Measurements from ENCODE around the gene PIAS1. TPM values are rescaled to one million over a fixed set of nuclear protein-coding genes. Genes with fewer than 3 reads are reported as not detected.

The PIAS1 gene
- total RNA-seq, 2 experiments from 2014 or later: 41.7 to 53.3 TPM

- Mint-ChIP-seq H3K36me3 (ENCODE audit: low read depth) (peaks cover 13% of the 10 kb centered on the region), H3K4me3 (no peak overlapping the region), H3K27ac (no peak overlapping the region), H3K4me1 (peaks cover 36% of the 10 kb centered on the region), H3K9me3 (no peaks in the 10 kb centered on the region), H3K27me3 (no peaks in the 10 kb centered on the region)
- POLR2A ChIA-PET: interaction anchor here (0.7 kb wide), 1 partner anchor 71 kb away, joined by 11 read pairs; no protein-coding TSS in a partner anchor
- CTCF ChIA-PET: no interaction called here
- DNase-seq: no peak
Observed at GRCh38 chr15:68059630-68060029, 5.5 kb downstream of the PIAS1 start.

GRCh38 chr15:68061171-68061570, 7.1 kb downstream of the PIAS1 start:
- H3K4me3 Mint-ChIP-seq: no peak overlapping the region
- no peaks in the 10 kb centered on the region for H3K9me3 Mint-ChIP-seq
- peaks cover 30% of the 10 kb centered on the region for H3K4me1 Mint-ChIP-seq
- H3K27me3 Mint-ChIP-seq: no peaks in the 10 kb centered on the region
- POLR2A ChIA-PET: no interaction called here
- no peak for DNase-seq
- CTCF ChIA-PET: interaction anchor here (1.2 kb wide), 1 partner anchor 24 kb away, joined by 3 read pairs; no protein-coding TSS in a partner anchor
- no peak overlapping the region for H3K27ac Mint-ChIP-seq
- H3K36me3 Mint-ChIP-seq (ENCODE audit: low read depth): peaks cover 15% of the 10 kb centered on the region

DNA sequence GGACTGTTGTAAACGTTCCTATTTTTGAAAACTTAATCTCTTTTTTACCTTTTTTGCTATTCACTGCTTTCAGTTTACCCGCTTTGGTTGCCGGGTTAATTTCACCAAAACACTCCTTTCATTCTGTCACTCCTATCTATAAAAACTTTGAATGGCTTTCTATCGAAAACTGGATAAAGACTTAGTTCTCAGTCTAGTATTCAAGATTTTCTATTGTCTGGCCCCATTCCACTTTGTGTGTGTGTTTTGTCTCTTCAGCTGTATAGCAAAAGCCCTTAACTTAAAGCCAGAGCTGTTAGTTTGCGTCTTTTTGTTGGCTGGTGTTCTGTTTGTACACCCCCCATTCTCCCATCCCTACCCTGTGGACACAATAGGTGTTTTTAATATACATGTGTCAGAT, 7.5 kb downstream of the PIAS1 start:
- DNase-seq: no peak
- no peak overlapping the region for H3K27ac Mint-ChIP-seq
- H3K4me3 Mint-ChIP-seq: no peak overlapping the region
- H3K9me3 Mint-ChIP-seq: no peaks in the 10 kb centered on the region
- peaks cover 15% of the 10 kb centered on the region for H3K36me3 Mint-ChIP-seq (ENCODE audit: low read depth)
- H3K4me1 Mint-ChIP-seq: peaks cover 28% of the 10 kb centered on the region
- no peaks in the 10 kb centered on the region for H3K27me3 Mint-ChIP-seq
- ChIA-PET CTCF (interaction anchor here (0.5 kb wide), 1 partner anchor 163 kb away, joined by 6 read pairs; no protein-coding TSS in a partner anchor), POLR2A (no interaction called here)

GRCh38 chr15:68062214-68062613, 8.1 kb downstream of the PIAS1 start:
- Mint-ChIP-seq H3K4me1 (peaks cover 21% of the 10 kb centered on the region), H3K27ac (no peak overlapping the region), H3K4me3 (no peak overlapping the region), H3K36me3 (ENCODE audit: low read depth) (peaks cover 21% of the 10 kb centered on the region), H3K9me3 (no peaks in the 10 kb centered on the region), H3K27me3 (no peaks in the 10 kb centered on the region)
- no peak for DNase-seq
- CTCF ChIA-PET: interaction anchor here (0.5 kb wide), 1 partner anchor 162 kb away, joined by 6 read pairs; no protein-coding TSS in a partner anchor
- POLR2A ChIA-PET: no interaction called here

DNA sequence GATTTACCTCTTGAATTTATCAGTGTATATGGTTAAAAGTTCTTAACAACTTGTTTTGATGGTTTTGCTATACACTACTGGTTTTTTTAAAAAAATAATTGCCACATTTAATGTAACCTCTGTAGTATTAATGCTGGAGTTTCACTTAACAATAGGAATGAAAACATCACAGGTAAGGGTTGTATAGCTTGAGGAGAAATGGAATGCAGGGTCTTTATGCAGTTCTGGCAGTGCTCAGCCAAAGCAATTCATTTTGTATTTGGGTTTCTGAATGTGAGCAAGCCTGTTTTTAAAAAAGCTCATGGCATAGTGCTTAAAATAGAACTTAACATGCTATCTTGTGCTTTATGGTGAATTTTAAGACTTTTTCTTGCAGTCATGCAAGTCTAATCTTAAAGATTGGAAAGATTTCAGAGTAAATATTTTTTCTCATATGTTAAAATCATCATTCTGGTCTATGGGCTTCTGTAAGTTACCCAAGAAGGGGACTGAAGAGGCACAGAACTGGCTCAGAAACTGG, 8.9 kb downstream of the PIAS1 start:
- ChIA-PET POLR2A (no interaction called here), CTCF (no interaction called here)
- no peak for DNase-seq
- Mint-ChIP-seq H3K36me3 (ENCODE audit: low read depth) (peaks cover 21% of the 10 kb centered on the region), H3K4me1 (peaks cover 17% of the 10 kb centered on the region), H3K27ac (no peak overlapping the region), H3K9me3 (no peaks in the 10 kb centered on the region), H3K4me3 (no peak overlapping the region), H3K27me3 (no peaks in the 10 kb centered on the region)

DNA sequence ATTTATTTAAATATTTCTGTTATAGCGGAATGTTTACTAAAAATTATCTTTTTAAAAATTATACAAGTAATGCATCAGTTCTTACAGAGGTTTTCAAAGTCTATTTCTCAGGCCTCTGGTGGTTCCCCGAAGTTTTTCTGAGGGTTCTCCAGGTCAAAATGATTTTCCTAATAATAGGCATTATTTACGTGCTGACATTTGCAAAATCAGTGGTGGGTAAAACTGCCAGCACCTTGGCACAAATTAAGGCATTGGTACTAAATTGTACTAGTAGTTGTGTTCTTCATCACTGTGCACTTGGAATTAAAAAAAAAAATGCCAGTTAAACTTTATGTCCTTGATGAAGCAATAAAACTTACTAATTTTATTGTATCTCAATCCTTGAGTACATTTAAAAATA, 9.5 kb downstream of the PIAS1 start:
- DNase-seq: no peak
- Mint-ChIP-seq H3K27me3 (no peaks in the 10 kb centered on the region), H3K36me3 (ENCODE audit: low read depth) (peaks cover 21% of the 10 kb centered on the region), H3K4me1 (peaks cover 17% of the 10 kb centered on the region), H3K9me3 (no peaks in the 10 kb centered on the region), H3K27ac (no peak overlapping the region), H3K4me3 (no peak overlapping the region)
- ChIA-PET POLR2A (no interaction called here), CTCF (no interaction called here)

GRCh38 chr15:68073576-68074288, 19.6 kb downstream of the PIAS1 start:
- peaks cover 22% of the 10 kb centered on the region for H3K4me1 Mint-ChIP-seq
- POLR2A ChIA-PET: no interaction called here

DNA sequence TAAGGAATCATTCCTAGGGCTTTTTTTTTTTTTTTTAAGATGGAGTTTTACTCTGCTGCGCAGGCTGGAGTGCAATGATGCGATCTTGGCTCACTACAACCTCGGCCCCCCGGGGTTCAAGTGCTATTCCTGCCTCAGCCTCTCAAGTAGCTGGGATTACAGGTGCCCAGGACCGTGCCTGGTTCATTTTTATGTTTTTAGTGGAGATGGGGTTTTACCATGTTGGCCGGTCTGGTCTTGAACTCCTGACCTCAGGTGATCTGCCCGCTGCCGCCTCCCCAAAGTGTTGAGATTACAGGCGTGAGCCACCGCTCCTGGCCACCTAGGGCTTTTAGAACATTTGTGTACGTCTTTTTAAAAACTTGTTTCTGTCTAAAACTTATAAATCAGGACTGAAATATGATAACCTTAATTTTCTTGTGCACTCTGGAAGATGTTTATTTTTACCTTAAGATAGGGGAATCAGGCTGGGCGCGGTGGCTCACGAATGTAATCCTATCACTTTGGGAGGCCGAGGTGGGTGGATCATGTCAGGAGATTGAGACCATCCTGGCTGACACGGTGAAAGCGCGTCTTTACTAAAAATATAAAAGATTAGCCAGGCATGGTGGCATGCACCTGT, 21.8 kb downstream of the PIAS1 start:
- no peak overlapping the region for H3K4me3 Mint-ChIP-seq
- ChIA-PET CTCF (no interaction called here), POLR2A (no interaction called here)
- H3K27ac Mint-ChIP-seq: no peak overlapping the region
- no peaks in the 10 kb centered on the region for H3K27me3 Mint-ChIP-seq
- DNase-seq: no peak
- H3K9me3 Mint-ChIP-seq: no peaks in the 10 kb centered on the region
- peaks cover 19% of the 10 kb centered on the region for H3K4me1 Mint-ChIP-seq
- peaks cover 3% of the 10 kb centered on the region for H3K36me3 Mint-ChIP-seq (ENCODE audit: low read depth)

More at GRCh38 chr15:68073576-68074288, 19.6 kb downstream of the PIAS1 start:
- no peaks in the 10 kb centered on the region for H3K27me3 Mint-ChIP-seq
- H3K36me3 Mint-ChIP-seq (ENCODE audit: low read depth): peaks cover 9% of the 10 kb centered on the region
- CTCF ChIA-PET: no interaction called here
- DNase-seq: no peak
- no peaks in the 10 kb centered on the region for H3K9me3 Mint-ChIP-seq
- no peak overlapping the region for H3K4me3 Mint-ChIP-seq
- H3K27ac Mint-ChIP-seq: no peak overlapping the region

DNA sequence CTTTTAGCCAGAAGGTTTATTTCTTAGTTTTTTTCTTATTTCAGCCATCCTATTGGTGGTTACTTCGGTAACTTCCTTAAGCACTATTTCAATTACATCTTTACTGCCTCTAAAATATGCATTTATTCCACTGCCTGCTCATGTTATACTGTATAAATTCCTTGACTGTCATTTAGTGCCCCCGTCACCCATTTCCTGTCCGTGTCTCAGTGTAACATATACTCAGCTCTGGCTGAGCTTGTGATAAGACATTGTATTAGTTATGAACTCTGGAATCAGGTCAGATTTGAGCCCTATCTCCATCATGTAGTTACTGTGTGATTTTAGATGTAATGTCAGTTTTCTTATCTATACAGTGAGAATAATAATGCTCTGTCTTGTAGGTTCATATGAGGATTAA, 24.2 kb downstream of the PIAS1 start:
- Mint-ChIP-seq H3K27me3 (no peaks in the 10 kb centered on the region), H3K4me1 (peaks cover 28% of the 10 kb centered on the region), H3K27ac (no peak overlapping the region), H3K36me3 (ENCODE audit: low read depth) (peaks cover 3% of the 10 kb centered on the region), H3K9me3 (no peaks in the 10 kb centered on the region), H3K4me3 (no peak overlapping the region)
- DNase-seq: no peak
- POLR2A ChIA-PET: no interaction called here
- CTCF ChIA-PET: no interaction called here

- POLR2A ChIA-PET: no interaction called here
- no peaks in the 10 kb centered on the region for H3K9me3 Mint-ChIP-seq
- H3K27ac Mint-ChIP-seq: no peak overlapping the region
- DNase-seq: no peak
- H3K27me3 Mint-ChIP-seq: no peaks in the 10 kb centered on the region
- H3K36me3 Mint-ChIP-seq (ENCODE audit: low read depth): peaks cover 3% of the 10 kb centered on the region
- CTCF ChIA-PET: no interaction called here
- H3K4me1 Mint-ChIP-seq: peaks cover 26% of the 10 kb centered on the region
- H3K4me3 Mint-ChIP-seq: no peak overlapping the region
Observed at GRCh38 chr15:68080334-68080733, 26.2 kb downstream of the PIAS1 start.

- DNase-seq: no peak
- Mint-ChIP-seq H3K4me3 (no peak overlapping the region), H3K36me3 (ENCODE audit: low read depth) (peaks cover 2% of the 10 kb centered on the region), H3K27ac (no peak overlapping the region), H3K9me3 (no peaks in the 10 kb centered on the region), H3K4me1 (peaks cover 26% of the 10 kb centered on the region), H3K27me3 (no peaks in the 10 kb centered on the region)
- ChIA-PET CTCF (no interaction called here), POLR2A (no interaction called here)
Observed at GRCh38 chr15:68080783-68081182, 26.7 kb downstream of the PIAS1 start.

DNA sequence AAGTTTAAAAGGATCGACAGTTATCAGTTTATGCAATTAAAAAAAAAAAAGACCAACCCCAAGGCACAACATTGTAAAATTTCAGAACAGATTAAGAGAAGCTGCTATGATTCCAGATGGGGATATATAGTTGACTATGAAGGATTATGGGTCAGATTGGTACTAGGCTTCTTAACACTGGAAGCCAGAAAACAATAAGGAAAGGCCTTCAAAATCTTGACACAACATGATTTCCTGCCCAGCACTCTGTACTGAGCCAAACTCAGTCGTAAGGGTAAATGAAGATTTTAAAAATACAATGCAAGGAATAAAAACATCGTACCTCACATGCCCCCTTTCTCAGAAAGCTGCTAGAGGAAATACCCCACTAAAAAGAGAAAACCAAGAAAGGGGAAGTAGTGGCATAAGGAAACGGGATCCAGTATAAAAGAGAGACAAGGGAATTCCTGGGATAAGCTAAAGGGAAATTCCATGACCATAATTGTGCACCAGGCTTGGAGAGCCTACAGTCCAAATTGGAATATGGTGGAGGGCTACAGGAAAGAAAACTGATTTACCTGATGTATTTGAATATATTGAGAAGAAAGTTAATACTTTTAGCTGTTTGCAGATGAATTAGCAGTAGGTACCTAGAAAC, 27.9 kb downstream of the PIAS1 start:
- H3K9me3 Mint-ChIP-seq: no peaks in the 10 kb centered on the region
- ChIA-PET CTCF (interaction anchor here (0.5 to 1.0 kb wide), 2 partner anchors 93 to 497 kb away, joined by 3 to 4 read pairs; no protein-coding TSS in a partner anchor), POLR2A (no interaction called here)
- H3K27me3 Mint-ChIP-seq: no peaks in the 10 kb centered on the region
- H3K4me1 Mint-ChIP-seq: peaks cover 24% of the 10 kb centered on the region
- H3K36me3 Mint-ChIP-seq (ENCODE audit: low read depth): peaks cover 6% of the 10 kb centered on the region
- no peak for DNase-seq
- no peak overlapping the region for H3K4me3 Mint-ChIP-seq
- no peak overlapping the region for H3K27ac Mint-ChIP-seq

DNA sequence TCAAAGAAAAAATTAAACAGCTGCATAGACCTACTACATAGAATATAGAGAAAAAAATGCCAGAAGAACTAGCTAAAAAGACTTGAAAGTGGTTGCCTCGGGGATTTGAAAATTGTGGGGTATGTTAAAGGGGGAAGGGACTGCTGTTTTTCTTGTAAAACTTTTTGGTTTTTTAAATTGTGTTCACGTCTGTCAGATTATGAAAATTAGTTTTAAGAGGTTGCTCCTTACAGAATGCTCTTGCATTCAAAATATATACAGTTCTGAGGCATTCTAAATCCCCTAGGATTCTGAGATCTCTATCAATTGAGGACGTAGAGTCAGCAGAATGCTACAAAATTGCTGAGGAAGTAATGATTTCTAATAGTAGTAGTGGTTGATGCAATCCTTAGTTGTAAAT, 28.6 kb downstream of the PIAS1 start:
- ChIA-PET POLR2A (no interaction called here), CTCF (interaction anchor here (0.6 kb wide), 1 partner anchor 914 kb away, joined by 4 read pairs; no protein-coding TSS in a partner anchor)
- no peaks in the 10 kb centered on the region for H3K27me3 Mint-ChIP-seq

More for the DNA sequence above, 28.6 kb downstream of the PIAS1 start:
- Mint-ChIP-seq H3K36me3 (ENCODE audit: low read depth) (peaks cover 10% of the 10 kb centered on the region), H3K4me1 (peaks cover 22% of the 10 kb centered on the region), H3K4me3 (no peak overlapping the region), H3K9me3 (no peaks in the 10 kb centered on the region), H3K27ac (no peak overlapping the region)
- no peak for DNase-seq
